GM23248 (cell line): ENCODE measurements around the gene DICER1.

ENCODE experiments used
- EZH2 ChIP-seq: fragments of 200-600 bp; sonication (generic); IDR thresholded peaks from 2 replicates; pipeline ENCODE4 v1.6.1; 2018; ENCODE audit warnings: antibody characterized with exemption, mild to moderate bottlenecking; ENCODE audit not compliant: insufficient read depth, poor library complexity, severe bottlenecking
- EZH2phosphoT487 ChIP-seq: fragments of 200-600 bp; sonication (generic); IDR thresholded peaks from 2 replicates; pipeline ENCODE4 v1.6.1; 2018; ENCODE audit warnings: antibody characterized with exemption, moderate library complexity, mild to moderate bottlenecking, low read depth; ENCODE audit not compliant: insufficient read depth

DNA sequence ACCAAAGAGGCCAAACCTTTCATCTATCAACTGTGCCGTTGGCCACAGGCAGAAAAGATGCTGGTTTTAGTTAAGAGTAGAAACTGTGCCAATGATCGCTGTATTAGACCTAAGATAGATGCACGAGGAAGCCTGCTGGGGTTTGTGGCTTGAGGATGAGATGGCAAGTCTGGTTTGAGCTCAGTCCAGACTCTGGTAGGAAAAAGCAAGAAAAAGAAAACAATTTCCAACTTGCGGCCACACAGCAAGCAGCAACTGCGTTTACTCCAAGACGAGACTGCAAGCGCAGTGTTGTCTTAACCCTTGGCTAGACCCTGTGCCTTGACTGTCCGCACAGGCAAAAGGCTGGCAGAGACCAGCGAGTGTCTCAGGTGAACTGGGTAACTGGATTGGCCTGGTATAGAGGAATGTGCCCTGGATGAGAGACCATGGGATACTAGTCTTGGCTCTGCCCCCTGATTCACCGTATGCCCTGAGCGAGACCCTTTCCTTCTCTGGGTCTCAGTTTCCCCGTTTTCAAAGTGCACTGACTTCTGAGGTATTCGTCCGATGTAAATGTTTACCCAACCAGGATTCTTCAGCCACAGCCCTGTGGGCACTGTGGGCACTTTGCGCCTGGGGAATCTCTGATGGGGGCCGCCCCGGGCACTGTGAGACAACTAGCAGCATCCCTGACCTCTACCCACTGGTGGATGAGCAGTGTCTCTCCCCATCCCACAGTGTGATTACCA lies 113.4 kb downstream of the DICER1 start:
- TF ChIP-seq EZH2 (no peak), EZH2phosphoT487 (no peak)
